Adipocyte (in vitro differentiated cells): ENCODE data around the gene PEPD.

Source experiments
- DNase-seq: peaks from one replicate; pipeline ENCODE4 v3.0.0-alpha.2; 2015; ENCODE audit warnings: low read depth
- H3K27me3 ChIP-seq: replicated peaks from 2 replicates; pipeline ENCODE4 v1.7.0; 2013; ENCODE audit warnings: mild to moderate bottlenecking, low read length, moderate library complexity; ENCODE audit not compliant: control insufficient read depth, insufficient read depth
- H3K36me3 ChIP-seq: 2 replicates; pipeline ENCODE4 v1.7.0; 2013; ENCODE audit warnings: low read length, mild to moderate bottlenecking, moderate library complexity; ENCODE audit not compliant: control insufficient read depth, insufficient read depth, severe bottlenecking
- H3K4me1 ChIP-seq: 2 replicates; pipeline ENCODE4 v1.7.0; 2013; ENCODE audit warnings: mild to moderate bottlenecking, low read length, moderate library complexity; ENCODE audit not compliant: control insufficient read depth, insufficient read depth
- H3K4me3 ChIP-seq: 2 replicates; pipeline ENCODE4 v1.7.0; 2013; ENCODE audit warnings: mild to moderate bottlenecking, low read length, moderate library complexity
- H3K9ac ChIP-seq: 2 replicates; pipeline ENCODE4 v1.7.0; 2013; ENCODE audit warnings: mild to moderate bottlenecking, low read length, moderate library complexity
- H3K9me3 ChIP-seq: 2 replicates; pipeline ENCODE4 v1.7.0; 2013; ENCODE audit warnings: mild to moderate bottlenecking, low read length, moderate library complexity; ENCODE audit not compliant: control insufficient read depth

The PEPD gene

DNA sequence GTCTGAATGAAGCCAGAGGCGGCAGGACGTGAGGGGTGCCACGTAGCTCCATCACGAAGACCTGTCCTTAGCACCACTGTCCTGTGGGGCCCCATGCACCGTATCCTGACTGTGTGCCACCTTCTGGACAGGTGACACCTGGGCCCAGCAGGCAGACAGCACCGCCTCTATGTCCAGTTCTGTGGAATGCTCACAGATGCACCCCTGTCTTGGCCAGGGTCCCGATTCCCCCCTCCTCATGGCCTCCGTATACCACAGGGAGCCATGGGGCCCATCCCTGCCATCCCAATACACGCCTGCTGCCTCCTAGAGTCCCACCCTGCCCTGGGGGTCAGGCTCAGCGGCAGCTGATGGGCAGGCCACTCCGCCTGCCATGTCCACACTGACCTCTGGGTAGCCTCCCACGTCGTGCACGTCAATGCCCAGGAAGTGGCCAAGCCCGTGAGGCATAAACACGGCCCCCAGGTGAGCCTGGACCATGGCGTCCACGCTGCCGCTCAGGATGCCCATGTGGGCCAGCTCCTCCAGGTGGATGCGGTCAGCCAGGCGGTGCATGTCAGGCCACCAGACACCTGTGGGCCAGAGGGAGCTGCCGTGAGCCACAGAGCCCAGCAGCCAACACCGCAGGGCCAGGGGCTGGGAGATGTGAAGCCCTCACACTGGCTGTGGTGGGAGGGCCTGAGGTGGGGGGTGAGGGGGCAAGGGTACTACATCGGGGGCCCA, 130.5 kb downstream of the PEPD start:
- H3K9me3 ChIP-seq = no peaks in the 10 kb centered on the region
- H3K9ac ChIP-seq = peak overlapping the region; percentile 81
- H3K4me3 ChIP-seq = peak overlapping the region; percentile 65
- H3K36me3 ChIP-seq = peaks cover 13% of the 10 kb centered on the region
- no peak for DNase-seq
- peaks cover 77% of the 10 kb centered on the region for H3K4me1 ChIP-seq
- no peaks in the 10 kb centered on the region for H3K27me3 ChIP-seq

GRCh38 chr19:33390101-33390907, 131.3 kb downstream of the PEPD start:
- Histone ChIP-seq H3K9me3 (no peaks in the 10 kb centered on the region), H3K4me1 (peaks cover 69% of the 10 kb centered on the region), H3K4me3 (peak overlapping the region; percentile 68), H3K9ac (peak overlapping the region; percentile 81), H3K36me3 (peaks cover 13% of the 10 kb centered on the region), H3K27me3 (no peaks in the 10 kb centered on the region)
- DNase-seq = peak; percentile 41

DNA sequence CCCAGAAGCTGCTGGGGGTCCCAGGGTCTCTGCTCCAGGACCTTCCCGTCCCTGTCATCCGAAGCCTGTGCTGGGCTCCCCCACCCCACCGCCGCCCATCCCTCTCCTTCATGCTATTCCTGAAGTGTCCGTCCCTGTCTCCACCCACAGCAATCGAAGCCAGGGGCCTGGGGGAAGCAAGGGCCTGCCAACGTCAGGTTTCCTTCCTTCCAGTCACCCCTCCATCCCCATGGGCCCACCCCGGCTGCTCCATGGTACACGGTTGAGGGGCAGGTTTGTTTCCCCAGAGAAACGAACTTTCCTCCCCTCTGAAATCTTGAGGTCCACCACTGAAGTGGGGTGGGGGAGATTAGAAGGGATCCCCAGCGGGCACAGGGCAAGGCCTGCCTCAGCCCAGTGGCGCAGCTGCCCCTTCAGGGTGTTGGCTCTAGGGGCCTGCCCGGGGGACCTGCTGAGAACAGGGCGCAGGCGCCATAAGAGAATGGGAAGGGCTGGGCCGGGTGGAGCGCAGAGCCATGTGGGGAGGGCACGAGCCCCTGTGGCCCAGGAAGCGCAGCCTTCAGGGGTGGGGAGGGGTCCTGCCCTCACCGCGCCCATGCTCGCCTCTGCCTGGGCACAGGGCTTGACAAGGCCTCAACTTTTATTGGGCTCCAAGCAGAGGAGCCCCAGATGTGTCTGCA, 132.0 kb downstream of the PEPD start:
- DNase-seq = no peak
- H3K4me3 ChIP-seq = peak overlapping the region; percentile 68
- H3K4me1 ChIP-seq = peaks cover 62% of the 10 kb centered on the region
- H3K9ac ChIP-seq = peak overlapping the region; percentile 81
- no peaks in the 10 kb centered on the region for H3K27me3 ChIP-seq
- H3K36me3 ChIP-seq = peaks cover 13% of the 10 kb centered on the region
- H3K9me3 ChIP-seq = no peaks in the 10 kb centered on the region

- H3K4me3 ChIP-seq = peak overlapping the region; percentile 68
- H3K4me1 ChIP-seq = peaks cover 57% of the 10 kb centered on the region
- H3K9ac ChIP-seq = peak overlapping the region; percentile 81
- no peaks in the 10 kb centered on the region for H3K27me3 ChIP-seq
- H3K36me3 ChIP-seq = peaks cover 13% of the 10 kb centered on the region
- H3K9me3 ChIP-seq = no peaks in the 10 kb centered on the region
- no peak for DNase-seq
Observed at GRCh38 chr19:33388725-33389420, 132.7 kb downstream of the PEPD start.

GRCh38 chr19:33388231-33388724, 133.3 kb downstream of the PEPD start:
- peak overlapping the region; percentile 68 for H3K4me3 ChIP-seq
- peaks cover 13% of the 10 kb centered on the region for H3K36me3 ChIP-seq
- no peak for DNase-seq
- peak overlapping the region; percentile 81 for H3K9ac ChIP-seq
- H3K9me3 ChIP-seq = no peaks in the 10 kb centered on the region
- no peaks in the 10 kb centered on the region for H3K27me3 ChIP-seq
- H3K4me1 ChIP-seq = peaks cover 51% of the 10 kb centered on the region

GRCh38 chr19:33387351-33388230, 134.0 kb downstream of the PEPD start:
- Histone ChIP-seq H3K27me3 (no peaks in the 10 kb centered on the region), H3K4me1 (peaks cover 48% of the 10 kb centered on the region), H3K9ac (no peak overlapping the region), H3K9me3 (no peaks in the 10 kb centered on the region), H3K4me3 (no peak overlapping the region), H3K36me3 (peaks cover 13% of the 10 kb centered on the region)
- no peak for DNase-seq

GRCh38 chr19:33386361-33386858, 135.2 kb downstream of the PEPD start:
- Histone ChIP-seq H3K4me1 (peaks cover 36% of the 10 kb centered on the region), H3K4me3 (no peak overlapping the region), H3K36me3 (peaks cover 17% of the 10 kb centered on the region), H3K9me3 (no peaks in the 10 kb centered on the region), H3K27me3 (no peaks in the 10 kb centered on the region), H3K9ac (no peak overlapping the region)
- no peak for DNase-seq

DNA sequence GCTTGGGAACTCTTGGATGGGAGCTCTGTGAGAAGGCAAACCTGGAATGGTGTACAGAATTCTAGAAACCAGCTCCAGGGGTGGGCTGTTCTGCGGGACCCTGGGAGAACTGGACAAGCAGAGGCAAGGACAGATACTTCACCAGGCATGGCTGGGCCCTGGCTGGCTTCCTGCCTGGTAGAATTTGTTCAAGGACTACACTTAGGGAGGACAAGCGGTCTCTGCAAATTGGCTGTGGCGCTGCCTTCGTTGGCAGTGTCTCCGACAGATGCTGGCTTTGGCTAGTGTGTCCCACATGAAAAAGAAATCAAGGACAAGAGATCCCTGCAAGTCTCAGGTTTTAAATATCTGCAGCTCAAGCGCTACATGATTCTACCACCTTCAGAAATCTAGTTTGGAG, 135.6 kb downstream of the PEPD start:
- no peak for DNase-seq
- peaks cover 20% of the 10 kb centered on the region for H3K36me3 ChIP-seq
- H3K4me1 ChIP-seq = peaks cover 33% of the 10 kb centered on the region
- H3K27me3 ChIP-seq = no peaks in the 10 kb centered on the region
- no peaks in the 10 kb centered on the region for H3K9me3 ChIP-seq
- H3K4me3 ChIP-seq = no peak overlapping the region
- no peak overlapping the region for H3K9ac ChIP-seq

DNA sequence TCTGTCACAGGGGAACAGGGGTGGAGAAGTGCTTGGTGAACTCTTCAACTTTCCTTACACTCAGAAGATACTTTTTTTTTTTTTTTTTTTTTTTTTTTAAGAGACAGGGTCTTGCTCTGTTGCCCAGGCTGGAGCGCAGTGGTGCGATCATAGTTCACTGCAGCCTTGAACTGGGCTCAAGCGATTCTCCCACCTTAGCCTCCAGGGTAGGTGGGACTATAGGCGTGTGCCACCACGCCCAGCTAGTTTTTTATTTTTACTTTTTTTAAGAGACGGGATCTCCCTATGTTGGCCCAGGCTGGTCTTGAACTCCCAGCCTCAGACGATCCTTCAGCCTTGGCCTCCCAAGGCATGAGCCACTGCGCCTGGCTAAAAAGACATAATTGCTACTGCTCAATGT, 136.6 kb downstream of the PEPD start:
- Histone ChIP-seq H3K9me3 (no peaks in the 10 kb centered on the region), H3K27me3 (no peaks in the 10 kb centered on the region), H3K4me3 (no peak overlapping the region), H3K9ac (no peak overlapping the region), H3K36me3 (peaks cover 24% of the 10 kb centered on the region), H3K4me1 (peaks cover 23% of the 10 kb centered on the region)
- DNase-seq = no peak

DNA sequence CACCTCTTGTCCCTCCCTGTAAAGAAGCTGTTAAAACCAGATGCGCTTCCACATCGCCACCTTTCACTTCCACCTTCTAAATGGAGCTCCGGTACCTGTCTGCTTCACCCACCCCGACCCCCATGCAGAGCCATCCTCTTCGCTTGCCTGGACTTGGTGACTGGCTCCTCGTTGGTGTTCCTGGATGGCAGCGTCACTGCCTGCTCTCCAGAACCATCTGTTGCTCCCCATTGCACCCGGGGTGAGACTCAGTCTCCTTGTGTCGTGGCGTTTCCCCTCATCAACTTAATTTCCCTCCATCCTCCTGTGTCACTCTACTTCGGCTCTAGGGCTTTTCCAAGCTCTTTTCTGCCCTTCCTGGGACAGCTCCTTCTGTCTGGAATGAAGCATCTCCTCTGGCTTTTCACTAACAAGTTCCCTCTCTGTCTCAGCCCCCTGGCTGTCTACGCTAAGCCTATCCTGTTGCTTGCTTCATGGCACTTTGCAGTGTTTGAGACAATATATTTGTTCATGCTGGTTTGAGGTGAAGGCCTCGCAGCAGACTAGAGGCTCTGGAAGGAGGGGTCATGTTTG, 137.8 kb downstream of the PEPD start:
- no peaks in the 10 kb centered on the region for H3K27me3 ChIP-seq
- H3K9ac ChIP-seq = no peak overlapping the region
- H3K36me3 ChIP-seq = peaks cover 35% of the 10 kb centered on the region
- H3K4me3 ChIP-seq = no peak overlapping the region
- DNase-seq = no peak
- H3K9me3 ChIP-seq = no peaks in the 10 kb centered on the region
- peaks cover 11% of the 10 kb centered on the region for H3K4me1 ChIP-seq
